ENCODE measurements around the gene NXN.

- TF ChIP-seq, protein P1, sequence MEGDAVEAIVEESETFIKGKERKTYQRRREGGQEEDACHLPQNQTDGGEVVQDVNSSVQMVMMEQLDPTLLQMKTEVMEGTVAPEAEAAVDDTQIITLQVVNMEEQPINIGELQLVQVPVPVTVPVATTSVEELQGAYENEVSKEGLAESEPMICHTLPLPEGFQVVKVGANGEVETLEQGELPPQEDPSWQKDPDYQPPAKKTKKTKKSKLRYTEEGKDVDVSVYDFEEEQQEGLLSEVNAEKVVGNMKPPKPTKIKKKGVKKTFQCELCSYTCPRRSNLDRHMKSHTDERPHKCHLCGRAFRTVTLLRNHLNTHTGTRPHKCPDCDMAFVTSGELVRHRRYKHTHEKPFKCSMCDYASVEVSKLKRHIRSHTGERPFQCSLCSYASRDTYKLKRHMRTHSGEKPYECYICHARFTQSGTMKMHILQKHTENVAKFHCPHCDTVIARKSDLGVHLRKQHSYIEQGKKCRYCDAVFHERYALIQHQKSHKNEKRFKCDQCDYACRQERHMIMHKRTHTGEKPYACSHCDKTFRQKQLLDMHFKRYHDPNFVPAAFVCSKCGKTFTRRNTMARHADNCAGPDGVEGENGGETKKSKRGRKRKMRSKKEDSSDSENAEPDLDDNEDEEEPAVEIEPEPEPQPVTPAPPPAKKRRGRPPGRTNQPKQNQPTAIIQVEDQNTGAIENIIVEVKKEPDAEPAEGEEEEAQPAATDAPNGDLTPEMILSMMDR (IDR thresholded peaks at IDR 0.05; ENCODE audit: insufficient read depth, low read length) = no peak
- TF ChIP-seq POLR2AphosphoS5 (IDR thresholded peaks at IDR 0.05; ENCODE audit: low read depth) (no peak), REST (IDR thresholded peaks at IDR 0.05; ENCODE audit: insufficient replicate concordance, low read depth) (no peak), GABPA (IDR thresholded peaks at IDR 0.05; ENCODE audit: low read depth) (no peak), SPI1 (IDR thresholded peaks at IDR 0.05; ENCODE audit: borderline replicate concordance, low read depth) (no peak)
Measured at GRCh38 chr17:804541-805435, 174.8 kb downstream of the NXN start.

Data from HL-60 (cell line).